AG09309 (cell line): ENCODE measurements around the gene ZMYM4.

Source experiments
- DNase-seq: peaks from one replicate; pipeline ENCODE4 v3.0.0-alpha.2; 2010; ENCODE audit warnings: low read depth
- H3K4me3 ChIP-seq: 2 replicates; pipeline ENCODE4 v1.5.1; 2011; ENCODE audit warnings: mild to moderate bottlenecking, low read depth, low read length, moderate library complexity; ENCODE audit not compliant: control insufficient read depth
- CTCF ChIP-seq: IDR thresholded peaks from 2 replicates; pipeline ENCODE4 v1.5.1; 2011; ENCODE audit warnings: mild to moderate bottlenecking, low read depth, low read length, inconsistent platforms; ENCODE audit not compliant: insufficient read depth, control insufficient read depth; ENCODE audit errors: missing control alignments

The ZMYM4 gene

GRCh38 chr1:35443768-35444518 lies 175.4 kb downstream of the ZMYM4 start:
- no peak overlapping the region for H3K4me3 ChIP-seq
- no peak for TF ChIP-seq CTCF
- DNase-seq: no peak

GRCh38 chr1:35444519-35444774 lies 175.9 kb downstream of the ZMYM4 start:
- no peak for DNase-seq
- no peak overlapping the region for H3K4me3 ChIP-seq
- no peak for TF ChIP-seq CTCF

GRCh38 chr1:35447278-35447677 lies 178.8 kb downstream of the ZMYM4 start:
- H3K4me3 ChIP-seq: no peak overlapping the region
- no peak for DNase-seq
- TF ChIP-seq CTCF: no peak

- no peak overlapping the region for H3K4me3 ChIP-seq
- peak; percentile 92 for DNase-seq
- no peak for TF ChIP-seq CTCF
These were observed 179.9 kb downstream of the ZMYM4 start for GRCh38 chr1:35448344-35448801.

- DNase-seq: peak; percentile 87
- H3K4me3 ChIP-seq: no peak overlapping the region
- no peak for TF ChIP-seq CTCF
These were observed 181.0 kb downstream of the ZMYM4 start for GRCh38 chr1:35449334-35450008.

- peak; percentile 28 for DNase-seq
- TF ChIP-seq CTCF: peak; percentile 89
- no peak overlapping the region for H3K4me3 ChIP-seq
These were observed 182.6 kb downstream of the ZMYM4 start for GRCh38 chr1:35451125-35451528.
